GM21423 (cell line): ENCODE results near the gene OR10H5.
"Not testable (repeated sequence)": the region's sequence is repeated elsewhere in the genome, so short reads cannot be mapped to it uniquely, and the experiment has no call there.

Experiments
- ATAC-seq: cut with Tn5 transposase; IDR thresholded peaks from one replicate; pipeline ENCODE4 v1.9.1; 2021; ENCODE audit warnings: mild to moderate bottlenecking, moderate library complexity; ENCODE audit not compliant: unreplicated experiment

Gene OR10H5, protein sequence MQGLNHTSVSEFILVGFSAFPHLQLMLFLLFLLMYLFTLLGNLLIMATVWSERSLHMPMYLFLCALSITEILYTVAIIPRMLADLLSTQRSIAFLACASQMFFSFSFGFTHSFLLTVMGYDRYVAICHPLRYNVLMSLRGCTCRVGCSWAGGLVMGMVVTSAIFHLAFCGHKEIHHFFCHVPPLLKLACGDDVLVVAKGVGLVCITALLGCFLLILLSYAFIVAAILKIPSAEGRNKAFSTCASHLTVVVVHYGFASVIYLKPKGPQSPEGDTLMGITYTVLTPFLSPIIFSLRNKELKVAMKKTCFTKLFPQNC

DNA sequence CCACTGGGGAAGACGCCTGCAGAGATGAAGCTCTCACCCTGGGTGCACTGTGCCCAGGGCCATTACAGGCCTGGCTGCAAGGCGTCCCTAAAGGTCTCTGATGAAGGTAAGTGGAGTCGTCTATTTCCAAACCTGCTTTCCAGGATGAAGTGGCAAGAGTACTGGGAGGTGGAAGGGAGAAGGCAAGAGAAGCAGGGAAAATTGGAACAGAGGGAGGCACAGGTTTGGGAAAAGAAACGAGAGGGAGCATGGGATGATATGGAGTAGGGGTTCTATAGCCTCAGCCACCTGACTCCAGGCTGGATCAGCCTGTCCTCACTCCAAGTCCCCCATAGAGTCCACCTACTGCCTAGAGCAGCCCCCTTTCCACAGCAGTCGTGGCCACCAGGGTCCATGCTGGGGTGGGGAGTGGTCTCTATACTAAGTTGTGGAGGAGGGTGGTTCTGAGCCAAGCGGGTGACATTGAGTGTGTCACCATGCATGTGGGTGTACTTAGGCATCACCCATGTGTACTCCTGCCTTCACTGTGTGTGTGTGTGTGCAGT, at the start of gene OR10H5:
TSS of gene OR10H5 (plus strand) at position 51 of the 545 bp plus-strand sequence. CDS start 6,388 bp downstream, outside the sequence.
- no peak for ATAC-seq

DNA sequence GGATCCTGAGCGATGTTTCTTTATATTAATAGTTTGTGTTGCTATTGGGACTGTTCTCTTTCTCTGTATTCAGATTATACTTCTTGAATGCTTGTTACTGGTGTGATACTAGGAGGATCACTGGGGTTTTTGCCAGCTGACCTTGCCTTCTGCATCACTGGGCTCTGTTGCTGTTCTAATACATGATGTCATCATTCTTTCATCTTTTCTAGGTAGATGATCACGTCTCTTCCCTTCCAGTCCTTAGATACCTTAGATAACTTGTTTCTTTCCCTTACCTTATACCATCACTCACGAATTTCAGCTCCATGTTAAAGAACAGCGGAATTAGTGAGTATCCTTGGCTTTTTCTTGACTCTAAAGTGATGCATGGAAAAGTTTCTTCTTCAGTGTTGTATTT, 49.7 kb upstream of the OR10H5 start, which contains the start of gene OR10H3:
TSS of gene OR10H3 (plus strand) at position 264 of the 400 bp plus-strand sequence. CDS start 3,408 bp downstream, outside the sequence.
- no peak for ATAC-seq

DNA sequence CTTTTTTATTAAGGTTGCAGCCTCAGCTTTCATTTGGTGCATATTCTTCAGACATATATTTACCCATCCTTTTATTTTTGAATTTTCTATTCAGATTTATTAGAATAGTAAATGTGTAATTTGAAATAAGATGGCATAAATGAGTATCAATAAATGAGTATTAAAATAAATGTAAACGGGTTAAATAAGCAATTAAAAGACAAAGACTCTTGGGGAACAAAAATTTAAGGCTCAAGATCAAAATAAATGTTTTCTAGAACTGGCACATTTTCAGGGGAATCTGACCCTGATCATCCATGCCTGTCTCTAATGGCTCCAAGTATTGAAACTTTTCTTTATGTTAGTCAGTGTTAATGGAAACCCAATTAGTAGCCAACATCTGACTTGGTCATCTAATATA, 46.7 kb upstream of the OR10H5 start:
- no peak for ATAC-seq

DNA sequence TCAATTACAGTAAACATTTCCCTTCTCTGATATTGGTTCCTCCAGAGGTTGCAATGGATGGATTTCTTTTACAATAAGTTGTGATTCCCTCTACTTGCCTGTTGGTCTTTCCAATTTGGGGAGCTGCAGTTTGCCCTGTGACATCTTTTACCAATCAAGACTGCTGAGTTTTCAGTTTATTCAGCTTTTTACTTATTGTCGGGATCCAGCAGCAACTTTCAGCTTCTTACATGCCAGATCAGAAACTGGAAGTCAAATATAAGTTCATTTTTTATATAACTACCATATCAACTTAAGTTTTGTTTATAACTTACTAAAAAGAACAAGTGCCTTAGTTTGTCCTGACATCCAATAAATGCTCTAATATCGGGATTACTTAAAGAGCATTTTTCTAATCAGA, 39.2 kb upstream of the OR10H5 start:
- no peak for ATAC-seq

DNA sequence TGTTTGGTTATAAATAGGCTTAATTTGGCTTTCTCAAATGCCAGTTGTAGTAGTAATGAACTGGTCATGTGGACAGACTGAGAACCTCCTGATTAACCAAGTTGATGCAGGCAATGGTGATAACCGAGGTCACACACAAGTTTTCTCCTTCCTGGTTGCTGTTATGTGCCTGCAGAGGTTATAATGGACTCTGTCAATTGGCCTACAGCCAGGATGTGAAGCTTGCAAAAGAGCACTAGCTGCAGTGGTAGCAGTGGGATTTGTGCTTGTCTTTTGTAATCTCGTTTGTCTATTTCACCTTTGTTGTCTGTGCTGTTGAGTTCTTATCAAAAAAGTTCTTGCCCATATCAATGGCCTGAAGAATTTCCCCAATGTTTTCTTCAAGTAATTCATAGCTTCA, 29.1 kb upstream of the OR10H5 start:
- ATAC-seq = no peak

DNA sequence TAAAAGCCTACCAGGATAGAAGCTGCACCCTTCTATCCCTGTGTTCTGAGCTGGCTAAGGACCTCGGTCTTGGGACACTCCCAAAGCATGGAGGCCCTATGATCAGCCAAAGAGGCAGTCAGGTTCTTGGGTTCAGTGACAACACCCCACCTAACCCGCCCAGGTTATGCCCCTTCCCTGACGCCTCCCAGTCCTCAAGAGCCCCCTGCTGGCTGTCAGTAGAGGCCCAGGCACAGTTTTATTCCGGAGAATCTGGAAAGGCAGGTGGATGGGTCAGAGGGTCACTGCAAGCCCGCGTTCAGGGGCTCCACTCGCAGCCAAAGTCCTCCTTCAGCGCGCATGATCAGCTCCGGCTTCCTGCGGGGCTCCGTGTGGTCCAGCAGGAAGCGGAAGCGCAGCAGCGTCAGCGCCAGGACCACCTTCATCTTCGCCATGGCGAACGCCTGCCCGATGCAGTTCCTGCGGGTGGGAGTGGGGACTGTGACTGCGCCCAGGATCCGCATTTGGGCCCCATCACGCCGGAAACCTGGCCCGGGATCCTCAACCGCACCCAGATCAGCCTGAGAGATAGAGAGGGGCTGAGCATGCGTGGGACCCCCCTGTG, 27.4 kb upstream of the OR10H5 start:
- ATAC-seq = no peak

DNA sequence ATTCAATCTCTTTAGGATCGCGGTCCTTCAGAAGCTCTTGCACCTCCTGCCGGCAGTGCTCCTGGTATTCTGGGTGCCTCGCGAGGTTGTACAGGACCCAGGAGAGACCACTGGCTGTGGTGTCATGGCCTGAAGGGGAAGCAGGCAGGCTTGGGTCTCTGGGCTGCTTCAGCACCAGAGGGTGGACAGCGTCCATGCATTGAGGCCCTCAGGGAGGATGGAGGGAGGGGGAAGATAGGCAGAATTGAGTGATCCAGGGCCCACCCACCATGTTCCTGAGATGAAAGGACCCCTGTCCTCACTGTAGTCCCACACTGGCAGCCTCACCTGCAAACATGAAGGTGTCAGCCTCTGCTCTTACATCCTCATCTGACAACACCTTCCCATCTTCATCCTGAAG, 17.9 kb upstream of the OR10H5 start:
- no peak for ATAC-seq

DNA sequence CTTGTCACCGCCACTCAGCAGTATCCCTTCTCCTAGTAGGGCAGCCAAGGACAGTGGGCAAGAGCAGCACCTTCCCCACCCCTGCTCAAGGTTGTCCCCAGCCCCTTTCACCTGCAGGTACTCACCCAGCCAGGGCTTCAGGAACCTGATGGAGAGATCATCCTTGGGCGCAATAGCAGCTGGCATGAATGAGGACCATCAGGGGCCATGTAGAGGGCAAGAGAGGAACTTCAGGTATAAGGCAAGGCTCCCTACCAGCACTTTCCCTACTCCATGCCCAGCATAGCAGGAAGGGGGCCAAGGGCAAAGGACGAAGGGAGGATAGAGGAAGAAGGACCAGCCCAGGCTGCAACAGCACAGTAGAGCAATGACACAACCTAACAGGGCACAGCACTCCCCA, 13.3 kb upstream of the OR10H5 start:
- not testable (repeated sequence) for ATAC-seq

DNA sequence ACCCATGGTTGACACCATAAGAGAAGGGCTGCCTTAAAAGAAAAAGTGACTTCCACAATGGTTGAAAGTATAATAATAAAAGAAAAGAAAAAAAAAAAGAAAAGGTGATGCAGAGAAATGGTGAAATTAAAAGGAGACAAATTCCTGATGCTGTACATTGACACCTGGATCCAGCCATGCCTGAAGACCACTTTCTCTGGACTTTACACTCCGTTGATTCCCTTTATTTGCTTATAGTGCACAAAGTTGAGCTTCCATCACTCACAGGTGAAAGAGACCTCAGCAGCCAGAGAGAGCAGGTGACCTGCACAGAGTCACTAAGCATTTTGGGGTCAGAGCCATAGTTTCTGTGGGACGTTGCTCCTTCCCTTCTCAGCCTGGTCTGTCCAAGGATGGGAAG, 12.2 kb upstream of the OR10H5 start:
- ATAC-seq = no peak

DNA sequence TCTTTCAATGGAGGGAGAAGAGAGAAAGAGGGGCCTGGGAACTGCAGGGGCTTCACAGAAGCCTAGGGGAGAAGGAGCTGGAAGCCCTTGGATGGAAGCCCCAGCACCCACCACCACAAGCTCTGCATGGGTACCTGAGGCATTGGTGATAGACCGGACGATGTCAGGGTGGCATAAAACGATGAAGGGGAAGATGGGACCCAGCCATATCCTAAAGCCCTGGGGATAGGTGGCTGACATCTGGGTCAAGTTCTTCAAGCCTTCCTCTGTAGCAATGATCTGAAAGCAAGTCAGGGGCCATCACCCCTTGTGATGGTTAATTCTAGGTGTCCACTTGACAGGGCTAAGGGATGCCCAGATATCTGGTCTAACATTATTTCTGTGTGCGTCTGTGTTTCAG, 11.2 kb upstream of the OR10H5 start:
- no peak for ATAC-seq

DNA sequence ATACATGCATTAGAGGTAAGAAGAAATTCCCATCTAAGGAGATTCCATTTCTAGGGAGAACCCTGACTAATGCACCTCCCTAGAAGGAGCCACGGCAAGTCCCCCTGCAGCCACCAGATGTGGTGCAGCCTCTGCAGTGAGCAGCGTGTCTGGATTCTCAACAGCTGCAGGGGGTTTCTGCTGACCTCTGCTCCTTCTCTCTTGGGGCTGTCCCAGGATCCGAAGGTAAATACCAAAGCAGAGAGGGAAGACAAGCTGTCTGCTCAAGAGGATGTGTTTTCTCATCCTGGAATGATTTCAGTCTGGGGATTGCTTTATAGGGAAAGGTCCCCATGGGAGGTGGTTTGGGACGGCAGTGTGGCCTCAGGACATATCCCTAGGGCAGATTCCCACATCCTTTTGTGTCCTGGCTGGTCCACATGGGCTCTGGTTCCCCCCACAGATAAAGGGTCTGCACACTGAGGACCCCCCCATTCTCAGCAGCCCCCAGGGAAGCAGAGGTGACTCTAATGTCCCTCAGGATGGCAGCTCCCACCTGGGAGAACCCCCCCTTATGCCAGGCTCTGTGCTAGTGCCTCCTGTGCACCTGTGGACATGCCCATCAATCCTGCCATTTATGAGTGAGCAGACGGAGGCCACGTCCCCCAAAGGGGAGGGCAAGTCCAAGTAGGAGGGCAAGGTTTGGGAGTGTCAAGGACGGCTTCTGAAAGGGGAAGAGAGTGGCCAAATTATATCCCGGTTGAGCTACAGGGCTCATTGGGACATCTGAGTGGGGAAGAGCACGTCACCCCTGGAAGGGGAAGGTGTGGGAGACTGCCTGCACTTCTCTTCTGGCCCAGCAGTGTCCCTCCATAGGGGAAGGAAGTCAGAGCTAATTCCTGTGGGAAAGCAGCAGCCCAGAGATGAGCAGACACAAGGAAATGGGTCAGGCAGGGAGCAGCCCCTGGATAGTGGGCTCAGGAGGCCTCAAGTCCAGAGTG, 10.2 kb upstream of the OR10H5 start:
- ATAC-seq = no peak

DNA sequence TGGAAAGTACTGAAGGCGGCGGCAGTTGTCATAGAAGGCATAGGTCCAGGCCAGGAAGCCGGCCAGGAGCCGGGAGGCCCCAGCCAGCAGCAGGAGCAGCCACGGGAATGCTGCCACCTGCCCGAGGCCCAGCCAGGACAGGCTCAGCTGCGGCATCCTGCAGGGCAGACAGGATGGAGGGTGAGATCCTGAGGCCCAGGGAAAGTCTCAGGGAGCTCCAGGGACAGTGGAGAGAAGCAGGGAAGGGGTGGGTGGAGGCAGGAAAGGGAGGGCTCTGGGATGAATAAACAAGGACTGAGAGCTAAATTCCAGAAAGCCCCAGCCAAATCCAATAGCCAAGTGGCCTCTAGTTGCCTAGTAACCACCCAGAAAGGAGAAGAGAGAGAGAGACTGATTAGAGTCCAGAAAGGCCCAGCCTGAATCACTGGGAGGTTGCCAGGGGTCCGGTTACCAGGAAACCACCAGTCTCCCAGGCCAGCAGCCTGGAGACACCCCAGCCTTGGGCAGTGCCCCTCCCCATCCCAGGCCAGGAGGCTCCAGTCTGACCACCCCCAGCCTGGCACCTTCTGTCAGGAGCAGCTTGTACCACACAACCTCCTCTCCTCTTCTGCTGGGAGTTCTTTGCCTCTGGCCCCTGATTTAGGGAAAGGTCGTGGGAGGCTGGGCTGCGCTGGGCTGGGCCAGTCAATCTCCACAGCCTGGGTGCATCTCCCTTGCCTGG, 7.5 kb upstream of the OR10H5 start:
- ATAC-seq = no peak

DNA sequence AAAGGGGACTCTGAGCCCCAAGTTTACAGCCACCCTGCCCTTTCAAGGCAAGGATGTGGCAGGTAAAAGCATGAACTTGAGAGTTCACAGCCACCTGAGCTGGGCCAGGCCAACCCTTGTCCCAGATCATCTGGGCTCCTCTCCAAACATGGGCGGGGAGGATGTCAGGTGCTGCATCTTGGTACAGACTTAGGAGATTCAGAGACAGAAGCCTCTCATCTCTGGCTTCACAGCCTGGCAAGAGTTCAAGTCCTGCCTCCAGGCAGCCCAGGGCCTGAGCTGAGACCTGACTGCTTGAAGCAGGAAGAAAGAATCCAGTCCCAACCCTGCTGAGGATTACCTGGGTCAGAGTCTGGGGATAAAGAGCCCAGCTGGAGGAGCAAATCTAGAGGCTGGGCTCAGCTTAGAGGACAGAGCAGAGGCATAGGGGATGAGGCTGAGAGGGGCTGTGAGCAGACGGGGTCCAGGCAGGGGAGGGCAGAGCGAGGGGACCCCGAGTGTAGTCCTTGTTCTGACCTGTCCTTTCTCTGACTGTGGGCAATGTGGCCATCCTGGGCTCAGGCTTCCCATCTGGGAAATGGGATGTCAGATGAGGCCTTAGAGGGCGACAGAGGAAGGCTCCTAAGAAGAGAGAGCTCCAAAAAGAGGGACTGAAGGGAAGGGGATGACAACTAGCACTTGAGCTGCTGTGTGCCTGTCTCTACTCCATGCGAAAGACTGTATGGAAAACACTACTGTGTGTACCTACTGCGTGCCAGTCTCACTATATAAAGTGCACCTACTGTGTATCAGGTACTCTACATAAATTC, 6.6 kb upstream of the OR10H5 start:
- no peak for ATAC-seq

DNA sequence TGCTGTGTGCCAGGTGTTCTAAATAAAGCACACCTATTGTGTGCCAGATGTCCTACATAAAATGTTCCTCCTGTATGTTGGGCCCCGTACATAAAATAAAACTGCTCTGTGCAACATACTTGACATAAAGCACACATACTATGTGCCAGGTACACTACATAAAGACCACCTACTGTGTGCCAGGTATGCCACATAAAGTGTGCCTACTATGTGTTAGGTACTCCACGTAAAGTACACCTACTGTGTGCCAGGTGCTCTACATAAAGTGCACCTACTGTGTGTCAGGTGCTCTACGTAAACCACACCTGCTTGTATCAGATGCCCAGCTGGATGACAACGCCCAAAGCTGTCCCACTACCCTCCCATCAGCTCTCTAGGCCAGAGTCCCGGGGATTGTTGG, 5.8 kb upstream of the OR10H5 start:
- no peak for ATAC-seq

DNA sequence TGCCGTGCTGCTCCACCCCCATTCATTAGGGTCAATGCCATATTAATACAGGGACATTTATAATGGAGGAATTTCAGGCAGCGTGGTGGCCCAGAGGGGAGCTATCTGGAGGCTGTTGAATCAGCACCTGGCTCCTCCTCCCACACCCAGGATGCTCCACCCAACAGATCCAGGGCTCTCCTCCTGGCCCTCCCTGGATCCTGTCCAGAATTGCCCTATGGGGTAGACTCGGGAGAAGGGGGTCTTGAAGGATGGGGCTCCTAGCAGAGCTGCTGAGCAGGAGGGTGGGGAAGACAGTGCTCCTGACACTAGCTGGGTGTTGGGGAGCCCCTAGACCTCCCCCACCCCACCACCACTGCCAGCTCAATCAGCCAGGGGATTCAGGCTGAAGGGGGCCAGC, 5.2 kb upstream of the OR10H5 start:
- ATAC-seq = no peak

DNA sequence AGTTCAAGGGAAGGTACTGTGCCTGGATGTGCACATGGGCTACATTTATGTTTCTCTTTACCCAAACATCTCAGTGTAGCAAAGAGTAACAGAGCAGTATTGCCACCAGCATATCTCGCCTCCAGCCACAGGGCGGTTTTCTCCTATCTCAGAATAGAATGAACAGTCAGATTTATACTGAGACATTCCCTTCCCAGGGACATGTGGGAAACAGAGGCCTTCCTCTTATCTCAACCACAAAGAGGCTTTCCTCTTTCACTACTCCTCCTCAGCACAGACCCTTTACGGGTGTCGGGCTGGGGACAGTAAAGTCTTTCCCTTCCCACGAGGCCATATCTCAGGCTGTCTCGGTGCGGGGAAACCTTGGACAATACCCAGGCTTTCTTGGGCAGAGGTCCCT, 4.6 kb upstream of the OR10H5 start:
- not testable (repeated sequence) for ATAC-seq

DNA sequence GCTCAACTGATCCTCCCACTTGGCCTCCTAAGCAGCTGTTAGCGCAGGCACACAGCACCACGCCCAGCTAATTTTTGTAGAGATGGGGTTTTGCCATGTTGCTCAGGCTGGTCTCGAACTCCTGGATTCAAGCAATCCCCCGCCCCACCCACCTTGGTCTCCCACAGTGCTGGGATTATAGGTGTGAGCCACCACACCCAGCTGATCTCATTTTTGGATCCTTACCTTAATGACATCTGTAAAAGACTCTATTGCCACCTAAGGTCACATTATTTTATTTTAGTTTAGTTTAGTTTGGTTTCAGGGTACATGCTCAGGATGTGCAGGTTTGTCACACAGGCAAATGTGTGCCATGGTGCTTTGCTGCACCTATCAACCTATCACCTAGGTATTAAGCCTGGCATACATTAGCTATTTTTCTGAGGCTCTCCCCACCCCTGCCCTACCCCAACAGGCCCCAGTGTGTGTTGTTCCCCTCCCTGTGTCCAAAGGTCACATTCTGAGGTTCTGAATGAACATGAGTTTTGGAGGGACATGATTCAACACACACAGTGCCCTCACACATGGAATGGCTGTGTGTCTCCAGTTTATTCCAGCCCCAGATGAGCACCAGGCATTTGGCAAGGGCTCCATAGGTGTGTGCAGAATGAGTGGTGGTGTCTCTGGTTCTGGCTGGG, 1.3 kb downstream of the OR10H5 start:
- ATAC-seq = no peak

DNA sequence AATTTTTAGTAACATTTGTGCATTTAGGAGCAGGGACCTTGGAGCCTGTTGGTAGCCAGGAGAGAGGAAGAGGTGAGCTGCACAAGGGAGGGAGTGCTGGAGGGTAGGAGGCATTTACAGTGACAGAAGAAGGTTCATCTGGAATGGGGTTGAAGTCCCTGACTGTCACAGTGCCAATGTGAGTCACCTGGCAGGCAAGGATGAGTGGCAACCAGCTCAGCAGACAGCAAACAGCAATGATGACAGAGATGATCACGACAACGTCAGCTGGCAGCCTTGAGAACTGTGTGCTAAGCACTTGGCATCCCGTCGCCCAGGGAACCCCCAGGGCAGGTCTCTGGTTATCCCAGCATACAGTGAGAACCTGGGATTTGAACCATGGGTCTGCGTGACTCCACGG, 2.6 kb downstream of the OR10H5 start:
- no peak for ATAC-seq

DNA sequence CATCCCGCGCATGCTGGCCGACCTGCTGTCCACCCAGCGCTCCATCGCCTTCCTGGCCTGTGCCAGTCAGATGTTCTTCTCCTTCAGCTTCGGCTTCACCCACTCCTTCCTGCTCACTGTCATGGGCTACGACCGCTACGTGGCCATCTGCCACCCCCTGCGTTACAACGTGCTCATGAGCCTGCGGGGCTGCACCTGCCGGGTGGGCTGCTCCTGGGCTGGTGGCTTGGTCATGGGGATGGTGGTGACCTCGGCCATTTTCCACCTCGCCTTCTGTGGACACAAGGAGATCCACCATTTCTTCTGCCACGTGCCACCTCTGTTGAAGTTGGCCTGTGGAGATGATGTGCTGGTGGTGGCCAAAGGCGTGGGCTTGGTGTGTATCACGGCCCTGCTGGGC, 6.8 kb downstream of the OR10H5 start:
- not testable (repeated sequence) for ATAC-seq
